Liver (tissue), 9 donors: ENCODE data around the gene CHRNA7. TPM values are rescaled to one million over a fixed set of nuclear protein-coding genes. Genes with fewer than 3 reads are reported as not detected.

Experiments
- DNase-seq: peaks from one replicate; pipeline ENCODE4 v3.0.0-alpha.2; 2017; ENCODE audit warnings: low spot score
- H3K27ac ChIP-seq, 2 donors: one replicate each; pipeline ENCODE4 v1.7.0; 2013; ENCODE audit warnings: inconsistent platforms in 2 of 2, low read length in 2 of 2, control low read depth in 1 of 2, low read depth in 1 of 2, mild to moderate bottlenecking in 1 of 2
- H3K27me3 ChIP-seq, 4 donors: one replicate each; pipeline versions ENCODE4 v1.6.1 to v1.7.0; 2013; ENCODE audit warnings: low read length in 3 of 4, inconsistent platforms in 1 of 4, mild to moderate bottlenecking in 1 of 4, moderate library complexity in 1 of 4; ENCODE audit not compliant: control insufficient read depth in 4 of 4, insufficient read depth in 4 of 4
- H3K36me3 ChIP-seq, 4 donors: one replicate each; pipeline versions ENCODE4 v1.6.1 to v1.7.0; 2013; ENCODE audit warnings: low read length in 3 of 4, mild to moderate bottlenecking in 3 of 4, low read depth in 1 of 4, moderate library complexity in 1 of 4; ENCODE audit not compliant: control insufficient read depth in 4 of 4, insufficient read depth in 3 of 4
- H3K4me1 ChIP-seq, 4 donors: one replicate each; pipeline versions ENCODE4 v1.6.1 to v1.7.0; 2013; ENCODE audit warnings: low read length in 3 of 4, mild to moderate bottlenecking in 3 of 4, moderate library complexity in 1 of 4; ENCODE audit not compliant: control insufficient read depth in 4 of 4, insufficient read depth in 4 of 4
- H3K4me3 ChIP-seq, 3 donors: one replicate each; pipeline versions ENCODE4 v1.6.1 to v1.7.0; 2013; ENCODE audit warnings: low read length in 3 of 3, control low read depth in 1 of 3, low read depth in 1 of 3, mild to moderate bottlenecking in 1 of 3
- H3K9ac ChIP-seq, 2 donors: one replicate each; pipeline ENCODE4 v1.7.0; 2013; ENCODE audit warnings: low read length in 2 of 2, mild to moderate bottlenecking in 2 of 2, moderate library complexity in 2 of 2, control low read depth in 1 of 2, low read depth in 1 of 2
- H3K9me3 ChIP-seq, 4 donors: one replicate each; pipeline versions ENCODE4 v1.6.1 to v1.7.0; 2013; ENCODE audit warnings: low read length in 3 of 4; ENCODE audit not compliant: control insufficient read depth in 4 of 4
- EGR1 ChIP-seq, 2 donors: IDR thresholded peaks; 2 replicates each; pipeline ENCODE4 v1.6.1; 2016 to 2018; ENCODE audit warnings: antibody characterized with exemption in 2 of 2, low read depth in 2 of 2
- FOXA1 ChIP-seq: IDR thresholded peaks from 2 replicates; pipeline ENCODE4 v1.6.1; 2016; ENCODE audit warnings: antibody characterized with exemption
- GABPA ChIP-seq, 2 donors: IDR thresholded peaks in 1 of 2; conservative IDR thresholded peaks in 1 of 2; 2 replicates each; pipeline ENCODE4 v1.6.1; 2016; ENCODE audit warnings: antibody characterized with exemption in 2 of 2, mild to moderate bottlenecking in 1 of 2, moderate library complexity in 1 of 2
- HNF4A ChIP-seq, 2 donors: conservative IDR thresholded peaks; 2 replicates each; pipeline ENCODE4 v1.6.1; 2016; ENCODE audit warnings: antibody characterized with exemption in 2 of 2, mild to moderate bottlenecking in 2 of 2
- HNF4G ChIP-seq: IDR thresholded peaks from 2 replicates; pipeline ENCODE4 v1.6.1; 2016; ENCODE audit warnings: antibody characterized with exemption
- JUND ChIP-seq, 2 donors: IDR thresholded peaks; 2 replicates each; pipeline ENCODE4 v1.6.1; 2016; ENCODE audit warnings: antibody characterized with exemption in 2 of 2
- NR2F2 ChIP-seq: IDR thresholded peaks from 2 replicates; pipeline ENCODE4 v1.6.1; 2016; ENCODE audit warnings: antibody characterized with exemption
- RXRA ChIP-seq, 2 donors: IDR thresholded peaks; 2 replicates each; pipeline ENCODE4 v1.6.1; 2017 to 2018; ENCODE audit warnings: antibody characterized with exemption in 2 of 2, mild to moderate bottlenecking in 1 of 2
- SP1 ChIP-seq: IDR thresholded peaks from 2 replicates; pipeline ENCODE4 v1.6.1; 2018; ENCODE audit warnings: antibody characterized with exemption, mild to moderate bottlenecking
- TAF1 ChIP-seq: conservative IDR thresholded peaks from 2 replicates; pipeline ENCODE4 v1.6.1; 2016; ENCODE audit warnings: antibody characterized with exemption, mild to moderate bottlenecking
- WGBS: extraction: QIAGEN DNeasy Blood & Tissue Kit; methylation state at CpG from one replicate; pipeline ENCODE4 v1.1.7; 2013; 5-methylcytosine and 5-hydroxymethylcytosine counted together
- polyA plus RNA-seq, 2 donors: library from polyadenylated mRNA; stranded (reverse) in 1 of 2; unstranded in 1 of 2; fragments of 200-250 nt in 1 of 2; fragments of >200 nt in 1 of 2; fragmentation: Nextera tagmentation in 1 of 2; extraction: Ambion mirVana in 1 of 2; gene quantifications; one replicate each; pipeline versions ENCODE4 v1.2.1 to v1.2.3, GENCODE V29; 2013 to 2015
- total RNA-seq, 2 donors: library from RNA; depleted of rRNA; stranded (reverse); fragments of >200 nt; gene quantifications; one replicate each; pipeline ENCODE4 v1.2.3, GENCODE V29; 2014
- TF ChIP-seq, protein P1 (sequence below): IDR thresholded peaks from 2 replicates; pipeline ENCODE4 v1.6.1; 2016; ENCODE audit warnings: antibody characterized with exemption
- TF ChIP-seq, protein P2 (sequence below): IDR thresholded peaks from 2 replicates; pipeline ENCODE4 v1.6.1; 2016; ENCODE audit warnings: antibody characterized with exemption, mild to moderate bottlenecking
- donor health status: healthy.
- donor health status: healthy.
- donor health status: healthy.
- donor health status: healthy.
- donor health status: healthy.

The CHRNA7 gene
- total and polyA plus RNA-seq, 4 donors, result 0.06 to 0.21 (median 0.08) TPM; not detected in 1

DNA sequence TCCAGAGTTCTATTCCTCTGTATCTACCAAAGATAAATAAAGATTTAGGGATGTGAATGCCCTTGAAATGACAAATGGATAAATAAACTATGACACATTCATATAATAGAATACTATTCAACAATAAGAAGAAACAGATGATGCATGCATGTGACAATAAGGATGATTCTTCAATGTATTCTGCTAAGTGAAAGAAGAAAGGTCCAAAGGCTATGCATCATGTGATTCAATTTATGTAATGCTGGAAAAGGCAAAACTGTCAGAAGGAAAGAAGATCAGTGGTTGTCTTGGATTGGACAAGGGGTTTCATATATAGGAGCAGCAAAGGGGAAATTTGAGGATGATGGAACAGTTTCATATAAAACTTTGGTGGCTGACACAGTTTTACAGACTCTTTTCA, 32.6 kb upstream of the CHRNA7 start:
- Histone ChIP-seq H3K4me3 (no peak overlapping the region), H3K27me3 (no peaks in the 10 kb centered on the region), H3K9me3 (no peaks in the 10 kb centered on the region), H3K36me3 (no peaks in the 10 kb centered on the region), H3K27ac (no peak overlapping the region), H3K4me1 (no peaks in the 10 kb centered on the region), H3K9ac (no peak overlapping the region)
- TF ChIP-seq RXRA (IDR thresholded peaks at IDR 0.05) (no peak), TAF1 (no peak), EGR1 (IDR thresholded peaks at IDR 0.05; ENCODE audit: low read depth in 2 of 2) (no peak)
- DNase-seq, result no peak

DNA sequence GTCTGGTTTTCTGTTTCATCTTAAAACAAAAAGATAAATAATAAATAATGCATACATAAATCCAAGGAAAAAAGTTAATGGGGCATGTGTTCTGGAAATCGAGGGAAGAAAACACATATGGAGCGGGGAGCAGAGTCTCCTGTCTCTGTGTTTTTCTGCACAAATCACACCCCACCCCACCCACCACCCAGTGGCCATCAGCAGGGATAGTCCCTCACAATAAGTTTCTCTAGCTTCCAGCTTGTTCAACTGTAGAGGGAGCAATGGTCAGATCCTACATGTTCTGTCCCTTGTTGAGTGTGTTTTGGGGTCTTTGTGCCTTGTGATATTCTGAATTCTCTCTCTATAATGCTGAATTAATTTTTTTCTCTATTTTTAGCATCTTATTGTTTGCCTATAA, 26.8 kb upstream of the CHRNA7 start:
- no peak overlapping the region for H3K9ac ChIP-seq
- DNase-seq, result no peak
- no peaks in the 10 kb centered on the region for H3K36me3 ChIP-seq
- 71% methylated on average over 2 of the region's 2 CpGs for WGBS
- no peaks in the 10 kb centered on the region for H3K9me3 ChIP-seq
- no peak overlapping the region for H3K4me3 ChIP-seq
- no peak overlapping the region for H3K27ac ChIP-seq
- no peaks in the 10 kb centered on the region for H3K4me1 ChIP-seq
- TF ChIP-seq SP1 (no peak), RXRA (IDR thresholded peaks at IDR 0.05) (no peak)
- no peaks in the 10 kb centered on the region for H3K27me3 ChIP-seq

DNA sequence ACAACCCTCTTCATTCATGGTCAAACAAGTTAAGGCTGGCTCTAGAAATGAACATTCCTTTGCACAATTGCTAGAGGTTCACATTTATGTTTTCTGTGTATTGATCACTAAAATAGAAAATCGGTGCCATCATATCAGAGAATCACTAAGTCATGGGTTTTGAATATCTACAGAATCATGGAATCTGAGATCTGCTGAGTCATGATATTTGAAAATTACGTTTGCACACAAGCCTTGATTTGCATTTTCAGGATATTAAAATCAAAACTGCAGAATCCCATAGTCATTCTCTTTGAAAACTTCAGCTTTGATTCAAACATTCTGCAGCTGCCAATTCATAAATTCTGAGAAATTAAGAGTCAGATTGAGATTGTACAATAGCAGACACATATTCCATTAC, 26.1 kb upstream of the CHRNA7 start:
- WGBS, result 63% methylated on average over 2 of the region's 2 CpGs
- DNase-seq, result no peak
- no peaks in the 10 kb centered on the region for H3K9me3 ChIP-seq
- peaks cover 0 to 4% (median 0%) of the 10 kb centered on the region in 4 donors for H3K27me3 ChIP-seq
- H3K4me1 ChIP-seq, result no peaks in the 10 kb centered on the region
- no peak overlapping the region for H3K4me3 ChIP-seq
- no peak for TF ChIP-seq RXRA (IDR thresholded peaks at IDR 0.05)
- no peak for TF ChIP-seq NR2F2
- TF ChIP-seq, protein P1, sequence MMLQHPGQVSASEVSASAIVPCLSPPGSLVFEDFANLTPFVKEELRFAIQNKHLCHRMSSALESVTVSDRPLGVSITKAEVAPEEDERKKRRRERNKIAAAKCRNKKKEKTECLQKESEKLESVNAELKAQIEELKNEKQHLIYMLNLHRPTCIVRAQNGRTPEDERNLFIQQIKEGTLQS, result no peak
- no peak for TF ChIP-seq HNF4A (conservative IDR thresholded peaks at IDR 0.05)
- TF ChIP-seq JUND (IDR thresholded peaks at IDR 0.05), result no peak
- no peak for TF ChIP-seq HNF4G
- TF ChIP-seq SP1, result no peak
- TF ChIP-seq, protein P2, sequence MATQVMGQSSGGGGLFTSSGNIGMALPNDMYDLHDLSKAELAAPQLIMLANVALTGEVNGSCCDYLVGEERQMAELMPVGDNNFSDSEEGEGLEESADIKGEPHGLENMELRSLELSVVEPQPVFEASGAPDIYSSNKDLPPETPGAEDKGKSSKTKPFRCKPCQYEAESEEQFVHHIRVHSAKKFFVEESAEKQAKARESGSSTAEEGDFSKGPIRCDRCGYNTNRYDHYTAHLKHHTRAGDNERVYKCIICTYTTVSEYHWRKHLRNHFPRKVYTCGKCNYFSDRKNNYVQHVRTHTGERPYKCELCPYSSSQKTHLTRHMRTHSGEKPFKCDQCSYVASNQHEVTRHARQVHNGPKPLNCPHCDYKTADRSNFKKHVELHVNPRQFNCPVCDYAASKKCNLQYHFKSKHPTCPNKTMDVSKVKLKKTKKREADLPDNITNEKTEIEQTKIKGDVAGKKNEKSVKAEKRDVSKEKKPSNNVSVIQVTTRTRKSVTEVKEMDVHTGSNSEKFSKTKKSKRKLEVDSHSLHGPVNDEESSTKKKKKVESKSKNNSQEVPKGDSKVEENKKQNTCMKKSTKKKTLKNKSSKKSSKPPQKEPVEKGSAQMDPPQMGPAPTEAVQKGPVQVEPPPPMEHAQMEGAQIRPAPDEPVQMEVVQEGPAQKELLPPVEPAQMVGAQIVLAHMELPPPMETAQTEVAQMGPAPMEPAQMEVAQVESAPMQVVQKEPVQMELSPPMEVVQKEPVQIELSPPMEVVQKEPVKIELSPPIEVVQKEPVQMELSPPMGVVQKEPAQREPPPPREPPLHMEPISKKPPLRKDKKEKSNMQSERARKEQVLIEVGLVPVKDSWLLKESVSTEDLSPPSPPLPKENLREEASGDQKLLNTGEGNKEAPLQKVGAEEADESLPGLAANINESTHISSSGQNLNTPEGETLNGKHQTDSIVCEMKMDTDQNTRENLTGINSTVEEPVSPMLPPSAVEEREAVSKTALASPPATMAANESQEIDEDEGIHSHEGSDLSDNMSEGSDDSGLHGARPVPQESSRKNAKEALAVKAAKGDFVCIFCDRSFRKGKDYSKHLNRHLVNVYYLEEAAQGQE, result no peak
- no peak for TF ChIP-seq TAF1
- no peak for TF ChIP-seq FOXA1
- no peak for TF ChIP-seq GABPA (IDR thresholded peaks at IDR 0.05 in 1 of 2, conservative IDR thresholded peaks at IDR 0.05 in 1 of 2)
- H3K36me3 ChIP-seq, result no peaks in the 10 kb centered on the region
- H3K27ac ChIP-seq, result no peak overlapping the region
- no peak overlapping the region for H3K9ac ChIP-seq
